IPS-18c (cell line): ENCODE data around the gene COL4A2.

Source experiments
- H3K4me3 ChIP-seq: 2 replicates; pipeline ENCODE4 v1.7.0; 2013; ENCODE audit warnings: low read depth, mild to moderate bottlenecking, low read length, moderate library complexity; ENCODE audit not compliant: insufficient read depth
- H3K9me3 ChIP-seq: one replicate; pipeline ENCODE4 v1.6.1; 2013; ENCODE audit warnings: mild to moderate bottlenecking, low read length, moderate library complexity; ENCODE audit not compliant: control insufficient read depth, insufficient read depth

Gene COL4A2

DNA sequence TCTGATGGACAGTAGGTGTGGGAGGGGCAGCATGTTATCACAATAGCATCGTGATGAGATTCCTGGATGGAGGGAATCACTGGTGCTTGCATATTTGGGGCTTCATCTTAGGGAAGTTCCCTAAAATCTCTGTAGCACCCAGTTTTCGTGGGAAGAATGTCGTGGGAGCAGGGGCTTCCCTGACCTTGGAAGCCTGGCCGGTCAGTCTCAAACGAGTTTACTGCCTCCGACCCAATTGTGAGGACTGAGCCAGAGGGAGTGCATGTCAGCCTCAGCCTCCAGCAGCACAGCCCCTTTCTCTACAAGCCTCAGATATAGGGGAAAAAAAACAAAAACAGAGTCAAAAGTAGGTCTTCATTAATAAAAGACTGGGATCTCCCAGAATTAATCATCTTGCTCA is 32.2 kb downstream of the COL4A2 start:
- no peaks in the 10 kb centered on the region for H3K9me3 ChIP-seq
- no peak overlapping the region for H3K4me3 ChIP-seq

GRCh38 chr13:110339975-110340550 is 33.0 kb downstream of the COL4A2 start:
- H3K9me3 ChIP-seq: no peaks in the 10 kb centered on the region
- H3K4me3 ChIP-seq: no peak overlapping the region

DNA sequence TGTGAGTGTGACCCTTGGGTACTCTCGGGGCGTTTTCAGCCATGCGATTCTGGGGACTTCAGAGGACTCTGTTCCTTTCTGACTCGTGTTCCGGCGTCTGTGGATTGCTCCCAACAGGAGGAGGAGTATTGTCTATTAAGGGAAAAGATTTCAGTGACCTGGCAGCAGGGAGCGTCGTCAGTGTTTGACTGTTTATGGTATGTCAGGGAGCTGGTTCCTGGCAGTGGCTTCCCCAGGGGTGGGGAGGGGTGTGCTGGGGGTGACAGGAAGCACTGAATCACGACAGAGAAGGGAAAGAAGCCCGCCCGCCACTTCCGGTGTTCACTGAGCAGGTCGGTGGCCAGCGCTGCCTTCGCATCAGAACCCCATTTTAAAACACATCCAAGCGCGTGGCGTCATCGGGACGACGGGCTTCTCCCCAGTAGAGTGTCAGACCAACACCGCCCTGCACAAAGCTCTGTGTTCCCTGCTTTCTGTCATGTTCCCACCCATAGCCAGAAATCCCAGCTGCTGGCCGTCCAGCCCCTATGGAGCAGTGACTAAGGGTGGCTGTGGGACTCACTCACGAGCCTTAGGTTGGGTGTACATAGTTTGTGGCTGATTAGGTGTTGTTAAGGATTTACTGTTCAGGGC is 33.8 kb downstream of the COL4A2 start:
- no peaks in the 10 kb centered on the region for H3K9me3 ChIP-seq
- H3K4me3 ChIP-seq: no peak overlapping the region

DNA sequence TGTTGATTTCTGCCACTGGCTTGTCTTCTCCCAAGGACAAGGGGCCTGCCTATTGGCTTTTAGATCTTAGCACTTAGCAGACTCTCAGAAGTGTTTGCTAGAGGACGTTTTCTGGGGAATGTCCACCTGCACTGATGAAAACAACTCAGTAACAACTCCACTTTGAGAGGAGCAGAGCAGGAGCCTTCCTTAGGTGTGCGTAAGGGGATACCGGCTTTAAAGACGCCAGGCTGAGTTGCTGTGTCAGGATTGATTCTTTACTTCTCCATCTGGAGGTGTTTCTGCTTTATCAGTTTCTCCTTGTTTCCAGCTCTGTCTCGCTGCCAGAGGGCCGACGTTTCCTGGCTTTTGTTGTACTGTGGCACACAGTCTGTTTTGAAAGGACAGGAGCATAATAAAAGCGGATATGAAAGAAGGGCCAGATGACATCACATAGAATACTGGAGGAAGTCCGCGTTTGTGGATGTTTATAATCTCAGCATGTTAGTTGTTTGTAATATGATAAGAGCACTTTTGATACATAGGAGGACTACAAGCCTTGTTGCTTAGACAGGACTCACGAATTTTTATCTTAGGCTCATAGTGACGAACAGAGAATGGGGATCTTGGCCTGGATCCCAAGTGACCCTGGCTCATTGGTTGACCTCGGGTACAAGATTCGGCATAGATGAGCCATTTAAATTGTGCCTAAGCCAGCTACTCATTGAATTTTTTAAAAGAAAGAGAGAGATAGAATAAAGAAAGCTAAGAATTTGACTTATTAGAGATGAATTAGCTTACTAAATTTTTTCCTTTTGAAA is 34.6 kb downstream of the COL4A2 start:
- Histone ChIP-seq H3K4me3 (no peak overlapping the region), H3K9me3 (no peaks in the 10 kb centered on the region)

GRCh38 chr13:110342474-110342873 is 35.4 kb downstream of the COL4A2 start:
- Histone ChIP-seq H3K4me3 (no peak overlapping the region), H3K9me3 (no peaks in the 10 kb centered on the region)

DNA sequence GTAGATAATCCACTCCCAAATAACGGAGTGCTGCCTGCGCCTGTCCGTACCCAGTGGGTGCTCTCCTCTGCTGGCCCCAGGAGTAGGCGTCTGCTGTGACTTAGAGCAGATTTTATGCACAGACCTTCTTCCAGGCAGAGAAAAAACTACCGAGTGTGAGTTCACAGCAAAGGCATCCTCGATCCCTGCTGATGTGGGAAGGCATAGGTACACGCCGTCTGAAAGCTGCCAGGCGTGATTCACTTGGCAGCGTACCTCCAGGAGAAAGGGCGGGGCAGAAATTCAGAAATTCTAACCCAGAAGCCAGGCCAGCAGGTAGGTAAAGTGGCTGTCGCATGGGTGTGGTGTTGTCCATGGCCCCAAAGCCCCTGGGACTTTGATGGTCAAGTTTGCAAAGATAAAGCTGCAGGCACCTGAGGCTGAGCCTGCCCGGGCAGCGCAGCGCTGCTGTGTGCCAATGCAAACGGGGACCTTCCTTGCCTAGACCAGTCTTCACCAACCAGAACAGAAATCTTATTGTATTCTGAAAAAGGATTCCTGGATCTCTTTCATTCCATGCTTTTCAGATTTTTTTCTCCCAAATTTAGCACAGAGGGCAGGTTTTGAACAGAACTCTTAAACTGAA is 36.3 kb downstream of the COL4A2 start:
- H3K4me3 ChIP-seq: no peak overlapping the region
- no peaks in the 10 kb centered on the region for H3K9me3 ChIP-seq

GRCh38 chr13:110344320-110344719 is 37.2 kb downstream of the COL4A2 start:
- Histone ChIP-seq H3K9me3 (no peaks in the 10 kb centered on the region), H3K4me3 (no peak overlapping the region)

- peaks cover 2% of the 10 kb centered on the region for H3K9me3 ChIP-seq
- H3K4me3 ChIP-seq: no peak overlapping the region
Measured at GRCh38 chr13:110345266-110345665, 38.2 kb downstream of the COL4A2 start.

DNA sequence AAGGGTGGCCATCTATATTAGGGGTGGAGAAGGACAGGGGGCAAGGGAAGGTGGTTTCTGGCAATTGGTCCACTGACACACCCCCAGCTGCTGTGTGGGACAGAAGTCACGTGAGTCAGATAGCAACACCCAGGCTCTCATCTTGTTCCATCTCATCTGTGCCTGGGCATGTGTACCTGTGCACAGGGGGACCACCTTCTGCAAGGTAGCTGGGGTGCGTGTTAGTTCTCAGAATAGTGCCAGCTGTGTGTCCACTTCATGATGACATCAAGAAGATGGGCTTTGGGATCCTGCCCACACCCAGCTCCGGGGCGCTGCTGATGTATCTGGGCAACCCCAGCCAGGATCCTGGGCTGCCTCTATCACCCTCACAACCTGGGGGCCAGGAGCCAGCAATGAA is 38.6 kb downstream of the COL4A2 start:
- H3K4me3 ChIP-seq: no peak overlapping the region
- H3K9me3 ChIP-seq: peaks cover 2% of the 10 kb centered on the region

DNA sequence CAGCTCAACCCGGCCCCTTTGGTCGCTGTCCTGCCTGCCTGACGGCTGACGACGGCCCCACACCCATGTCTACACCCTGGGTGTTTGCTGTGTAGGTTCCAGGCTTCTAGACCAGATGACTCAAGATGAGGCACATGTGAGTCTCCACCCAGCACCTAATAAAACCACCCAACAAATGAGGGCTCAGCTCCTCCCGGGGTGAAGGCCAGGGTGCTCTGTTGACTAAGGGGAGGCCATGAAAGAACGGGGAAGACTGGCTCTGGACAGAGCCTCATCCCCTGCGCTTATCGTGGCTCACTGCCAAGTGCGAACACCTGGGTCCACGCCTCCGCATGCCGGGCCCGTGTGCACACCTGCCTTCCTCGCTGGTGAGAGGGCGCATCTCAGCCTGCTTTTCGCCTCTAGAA is 39.6 kb downstream of the COL4A2 start:
- no peak overlapping the region for H3K4me3 ChIP-seq
- H3K9me3 ChIP-seq: peaks cover 2% of the 10 kb centered on the region

DNA sequence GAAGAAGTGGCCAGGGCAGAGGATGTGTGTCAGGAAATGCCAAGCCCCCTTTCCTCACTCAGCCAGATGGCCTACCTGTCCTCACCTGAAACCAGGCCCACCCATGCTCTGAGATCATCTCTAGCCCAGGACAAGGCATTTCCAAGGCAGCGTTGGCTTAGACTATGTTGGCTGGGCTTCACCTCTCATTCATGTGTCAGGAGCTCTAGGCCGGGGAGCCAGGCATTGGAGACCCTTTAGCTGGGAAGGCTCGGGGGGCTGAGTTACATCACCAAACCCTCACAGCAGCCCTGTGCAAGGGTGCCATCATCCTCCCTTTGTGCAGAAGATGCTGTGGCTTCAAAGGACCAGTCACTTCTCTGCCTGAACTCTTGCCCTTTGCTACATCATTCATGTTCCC is 40.0 kb downstream of the COL4A2 start:
- H3K4me3 ChIP-seq: no peak overlapping the region
- peaks cover 2% of the 10 kb centered on the region for H3K9me3 ChIP-seq

DNA sequence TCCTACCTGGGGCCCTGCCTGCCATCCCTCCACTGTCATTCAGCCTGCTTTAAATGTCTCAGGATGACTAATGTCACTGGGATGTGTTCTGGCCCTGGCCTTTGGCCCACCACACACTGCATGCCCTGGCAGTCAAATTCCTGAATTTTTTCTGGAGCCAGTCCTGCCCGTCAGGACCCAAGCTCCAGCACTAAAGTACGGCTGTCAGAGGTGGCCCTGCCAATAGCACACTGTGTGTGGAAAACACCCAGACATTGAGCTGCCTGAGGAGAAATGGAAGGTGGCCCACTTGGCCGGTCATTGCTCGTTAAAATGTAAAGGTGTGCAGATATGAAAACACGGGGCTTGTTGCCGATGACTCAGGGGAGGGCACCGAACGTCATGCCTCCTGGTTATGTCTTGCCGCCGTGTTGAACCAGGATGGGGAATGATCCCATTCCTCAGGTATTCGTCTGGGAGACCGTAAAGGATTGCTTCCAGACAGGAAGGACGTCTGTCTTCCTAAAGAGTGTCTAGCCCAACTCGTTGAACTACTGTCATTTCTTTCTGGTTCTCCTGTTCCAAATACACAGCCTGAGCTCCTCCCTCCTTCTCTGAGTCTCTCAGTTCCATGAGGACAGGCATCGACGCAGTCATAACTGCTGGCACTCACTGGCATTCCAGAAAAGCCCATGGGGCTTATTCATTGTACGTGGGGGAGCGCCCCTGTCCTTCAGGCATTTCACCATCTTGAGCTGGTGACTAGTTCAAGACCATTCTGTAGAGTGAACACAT is 40.6 kb downstream of the COL4A2 start:
- Histone ChIP-seq H3K9me3 (peaks cover 2% of the 10 kb centered on the region), H3K4me3 (no peak overlapping the region)

DNA sequence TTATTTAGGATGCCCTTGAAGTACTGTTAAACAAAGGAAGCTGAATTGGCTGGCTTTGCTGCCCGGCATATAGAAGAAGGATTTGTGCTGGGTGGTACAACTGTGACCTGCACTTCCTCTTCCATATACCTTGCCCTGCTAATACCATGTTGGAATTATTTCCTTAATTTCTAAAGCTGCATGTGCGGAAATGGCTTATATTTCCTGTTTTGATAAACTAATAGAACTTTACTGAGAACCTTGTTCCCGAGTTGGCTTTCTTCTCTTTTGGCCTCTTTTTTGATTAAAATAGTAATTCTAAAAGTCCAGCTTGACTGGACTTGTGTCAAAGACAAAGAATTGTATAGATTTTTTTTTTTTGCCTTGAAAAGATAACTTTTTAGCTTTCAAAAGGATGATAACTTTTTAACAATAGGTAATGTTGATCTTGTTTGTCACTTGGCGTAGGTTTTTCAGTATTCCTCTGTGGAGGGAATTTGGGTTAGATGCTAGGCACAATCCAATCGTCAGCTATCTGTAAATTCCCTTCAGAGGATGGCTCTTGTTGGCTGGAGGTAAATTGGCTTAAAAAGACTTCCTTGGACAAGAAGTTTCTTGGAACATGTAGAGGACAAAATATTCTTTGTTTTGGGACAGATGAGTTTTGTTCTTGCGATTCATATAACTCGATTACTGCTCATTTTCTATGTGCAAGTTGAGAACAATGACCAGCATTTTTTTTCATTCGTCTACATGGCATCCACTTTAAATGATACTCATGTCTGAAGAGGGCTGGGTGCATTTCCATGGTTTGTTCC is 41.4 kb downstream of the COL4A2 start:
- Histone ChIP-seq H3K4me3 (no peak overlapping the region), H3K9me3 (peaks cover 2% of the 10 kb centered on the region)

DNA sequence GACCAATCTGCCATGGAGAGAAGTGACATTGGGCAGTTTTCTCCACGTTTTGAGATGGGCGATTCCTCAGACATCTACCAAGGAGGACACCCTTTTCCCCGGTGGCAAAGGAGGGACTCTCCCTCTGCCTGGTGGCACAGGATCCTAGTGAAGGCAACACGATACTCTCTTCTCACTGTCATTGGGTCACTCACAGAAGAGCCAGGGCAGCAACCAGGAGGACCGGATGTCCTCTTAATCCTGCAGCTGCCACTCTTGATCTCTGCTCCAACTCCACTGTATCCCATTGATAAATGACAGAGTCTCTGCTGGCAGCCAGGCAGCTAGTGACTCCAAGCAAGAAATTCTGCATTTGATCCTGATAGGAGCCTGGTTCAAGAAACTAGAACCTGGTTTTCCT is 42.2 kb downstream of the COL4A2 start:
- Histone ChIP-seq H3K4me3 (no peak overlapping the region), H3K9me3 (peaks cover 2% of the 10 kb centered on the region)

- peaks cover 2% of the 10 kb centered on the region for H3K9me3 ChIP-seq
- no peak overlapping the region for H3K4me3 ChIP-seq
Measured at GRCh38 chr13:110350049-110350448, 43.0 kb downstream of the COL4A2 start.

- H3K9me3 ChIP-seq: peaks cover 2% of the 10 kb centered on the region
- H3K4me3 ChIP-seq: no peak overlapping the region
Measured at GRCh38 chr13:110350509-110350908, 43.4 kb downstream of the COL4A2 start.
